IMR-90 (cell line): ENCODE data around the gene TXNL1.

Experiments used
- BHLHE40 ChIP-seq: fragments of 150-350 bp; IDR thresholded peaks from 2 replicates; pipeline ENCODE4 v1.6.1; 2016; ENCODE audit warnings: mild to moderate bottlenecking, low read depth, low read length
- CEBPB ChIP-seq: IDR thresholded peaks from 2 replicates; pipeline ENCODE4 v1.6.1; 2012; ENCODE audit warnings: low read depth, low read length, improper control_type of control experiment
- CHD1 ChIP-seq: IDR thresholded peaks from 2 replicates; pipeline ENCODE4 v1.6.1; 2012; ENCODE audit warnings: low read depth, low read length, improper control_type of control experiment
- CTCF ChIP-seq: conservative IDR thresholded peaks from 2 replicates; pipeline ENCODE4 v1.5.1; 2012; ENCODE audit warnings: mild to moderate bottlenecking, low read depth, low read length, improper control_type of control experiment
- MAFK ChIP-seq: IDR thresholded peaks from 2 replicates; pipeline ENCODE4 v1.6.1; 2012; ENCODE audit warnings: low read depth, low read length, improper control_type of control experiment
- MAZ ChIP-seq: IDR thresholded peaks from 2 replicates; pipeline ENCODE4 v1.6.1; 2012; ENCODE audit warnings: low read depth, mild to moderate bottlenecking, low read length, improper control_type of control experiment, moderate library complexity, borderline replicate concordance
- MXI1 ChIP-seq: IDR thresholded peaks from 2 replicates; pipeline ENCODE4 v1.6.1; 2012; ENCODE audit warnings: low read depth, mild to moderate bottlenecking, low read length, moderate library complexity, borderline replicate concordance
- POLR2A ChIP-seq: IDR thresholded peaks from 2 replicates; pipeline ENCODE4 v1.6.1; 2012; ENCODE audit warnings: mild to moderate bottlenecking, low read depth, low read length
- RAD21 ChIP-seq: IDR thresholded peaks from 2 replicates; pipeline ENCODE4 v1.6.1; 2012; ENCODE audit warnings: low read length, improper control_type of control experiment
- RCOR1 ChIP-seq: IDR thresholded peaks from 2 replicates; pipeline ENCODE4 v1.6.1; 2012; ENCODE audit warnings: mild to moderate bottlenecking, low read length, improper control_type of control experiment; ENCODE audit not compliant: insufficient replicate concordance
- TF ChIP-seq, protein P1 (sequence below): fragments of 150-350 bp; IDR thresholded peaks from 2 replicates; pipeline ENCODE4 v1.6.1; 2017; ENCODE audit warnings: mild to moderate bottlenecking, antibody characterized with exemption, low read length, low read depth

GRCh38 chr18:56598422-56598821 is 40.0 kb downstream of the TXNL1 start:
- TF ChIP-seq RAD21 = no peak
- TF ChIP-seq CTCF = no peak
- TF ChIP-seq RCOR1 = no peak
- TF ChIP-seq, protein P1, sequence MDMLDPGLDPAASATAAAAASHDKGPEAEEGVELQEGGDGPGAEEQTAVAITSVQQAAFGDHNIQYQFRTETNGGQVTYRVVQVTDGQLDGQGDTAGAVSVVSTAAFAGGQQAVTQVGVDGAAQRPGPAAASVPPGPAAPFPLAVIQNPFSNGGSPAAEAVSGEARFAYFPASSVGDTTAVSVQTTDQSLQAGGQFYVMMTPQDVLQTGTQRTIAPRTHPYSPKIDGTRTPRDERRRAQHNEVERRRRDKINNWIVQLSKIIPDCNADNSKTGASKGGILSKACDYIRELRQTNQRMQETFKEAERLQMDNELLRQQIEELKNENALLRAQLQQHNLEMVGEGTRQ = no peak
- TF ChIP-seq MAFK = no peak
- TF ChIP-seq BHLHE40 = no peak
- TF ChIP-seq CHD1 = no peak
- TF ChIP-seq POLR2A = no peak
- TF ChIP-seq CEBPB = no peak
- no peak for TF ChIP-seq MXI1
- TF ChIP-seq MAZ = no peak
